NOMO-1 treated with dmso at 0.1 percent for 144 hours (cell line): ENCODE data around the gene NUP62.
A peak's percentile ranks its signal among the peaks of the same experiment; 100 is the strongest.
"Not testable (repeated sequence)": the region's sequence is repeated elsewhere in the genome, so short reads cannot be mapped to it uniquely, and the experiment has no call there.

Source experiments
- DNase-seq: peaks from one replicate; lab custom pipeline; 2025; ENCODE audit not compliant: unreplicated experiment; lab: John Stamatoyannopoulos, UW

NUP62 gene, protein sequence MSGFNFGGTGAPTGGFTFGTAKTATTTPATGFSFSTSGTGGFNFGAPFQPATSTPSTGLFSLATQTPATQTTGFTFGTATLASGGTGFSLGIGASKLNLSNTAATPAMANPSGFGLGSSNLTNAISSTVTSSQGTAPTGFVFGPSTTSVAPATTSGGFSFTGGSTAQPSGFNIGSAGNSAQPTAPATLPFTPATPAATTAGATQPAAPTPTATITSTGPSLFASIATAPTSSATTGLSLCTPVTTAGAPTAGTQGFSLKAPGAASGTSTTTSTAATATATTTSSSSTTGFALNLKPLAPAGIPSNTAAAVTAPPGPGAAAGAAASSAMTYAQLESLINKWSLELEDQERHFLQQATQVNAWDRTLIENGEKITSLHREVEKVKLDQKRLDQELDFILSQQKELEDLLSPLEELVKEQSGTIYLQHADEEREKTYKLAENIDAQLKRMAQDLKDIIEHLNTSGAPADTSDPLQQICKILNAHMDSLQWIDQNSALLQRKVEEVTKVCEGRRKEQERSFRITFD

DNA sequence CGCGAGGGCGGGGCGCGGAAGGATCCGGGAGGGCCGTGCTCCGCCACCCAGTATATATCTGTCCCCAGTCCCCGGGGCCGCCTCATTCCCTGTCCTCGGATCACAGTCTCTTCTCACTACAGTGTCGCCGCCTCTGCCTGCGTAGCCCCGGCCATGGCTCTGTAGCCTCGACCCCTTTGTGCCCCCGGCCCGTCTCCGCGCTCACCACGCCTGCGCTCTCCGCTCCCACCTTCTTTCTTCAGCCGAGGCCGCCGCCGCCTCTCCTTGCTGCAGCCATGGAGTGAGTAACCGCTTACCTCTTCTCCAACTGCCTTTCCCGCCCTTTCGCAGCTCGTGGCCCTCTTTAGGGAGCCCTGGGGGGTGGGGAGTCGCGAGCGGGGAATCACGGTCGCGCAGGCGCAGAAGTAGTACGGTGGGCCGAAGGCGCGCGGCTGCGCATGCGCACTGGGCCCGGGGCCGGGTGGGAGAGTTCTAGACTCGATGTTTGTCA, at the start of gene NUP62, which contains the start of gene ATF5:
NUP62 (minus strand) TSS at position 384 of the 490 bp plus-strand sequence. CDS start 19,697 bp downstream, outside the sequence.
ATF5 (plus strand) TSS at position 85 of the 490 bp plus-strand sequence. CDS start 1,646 bp downstream, outside the sequence.
- peak; percentile 91 for DNase-seq

DNA sequence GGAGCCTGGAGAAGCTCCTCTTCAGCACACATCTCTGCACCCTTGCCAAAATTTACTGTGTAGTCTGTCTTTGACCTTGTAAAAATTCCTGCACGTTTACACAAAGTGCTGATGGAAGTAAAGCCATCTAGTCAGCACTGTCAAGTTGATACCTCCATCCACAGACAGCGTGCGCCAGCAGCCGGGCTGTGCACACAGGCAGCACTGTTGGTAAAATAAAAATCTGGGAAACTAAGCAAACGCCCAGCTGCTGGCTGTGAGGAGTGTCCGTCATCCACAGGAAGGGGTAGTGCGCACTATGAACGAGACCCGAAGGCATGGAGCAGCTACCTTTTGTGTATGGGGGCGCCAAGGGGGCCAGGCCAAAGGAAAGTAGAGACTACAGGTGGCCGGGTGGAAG, 49.0 kb upstream of the NUP62 start:
- DNase-seq = no peak

GRCh38 chr19:49977881-49978280, 48.6 kb upstream of the NUP62 start:
- no peak for DNase-seq

GRCh38 chr19:49977076-49977475, 47.8 kb upstream of the NUP62 start:
- DNase-seq = no peak

DNA sequence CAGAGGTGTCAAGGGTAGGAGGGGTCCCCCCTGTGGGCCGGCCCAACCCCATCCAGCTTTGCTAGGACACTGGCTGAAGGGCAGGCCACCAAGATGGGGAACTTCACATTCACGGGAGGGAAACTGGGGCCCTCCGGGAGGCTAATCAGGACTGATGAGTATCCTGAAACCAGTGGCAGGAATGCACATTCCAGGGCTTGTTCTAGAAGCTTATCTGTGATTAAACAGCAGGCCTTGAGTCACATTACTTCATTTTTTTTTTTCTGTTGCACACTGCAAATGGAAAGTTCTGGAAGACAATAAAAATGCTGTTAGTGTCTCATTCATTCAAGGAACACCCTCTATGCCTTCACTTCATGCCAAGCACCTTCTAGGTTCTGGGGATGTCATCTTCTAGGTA, 47.2 kb upstream of the NUP62 start:
- DNase-seq = no peak

DNA sequence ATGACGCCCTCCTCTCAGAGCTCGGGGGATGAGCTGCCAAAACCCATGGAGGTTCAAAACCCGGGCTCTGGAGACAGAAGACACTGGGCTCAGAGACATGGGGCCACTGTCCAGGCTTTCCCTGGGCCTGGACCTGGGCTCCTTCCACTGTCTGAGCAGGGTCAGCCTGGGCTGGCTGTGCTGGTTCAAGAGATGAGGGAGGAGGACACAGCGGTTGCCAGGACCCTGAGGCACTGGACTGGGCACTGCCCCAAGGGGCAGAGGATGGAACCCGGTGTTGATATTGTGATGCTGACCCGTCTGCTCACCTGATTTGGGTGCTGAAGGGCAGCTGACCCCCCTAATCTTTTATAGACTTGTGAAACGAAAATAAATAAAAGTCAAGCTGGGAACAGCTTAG, 45.7 kb upstream of the NUP62 start:
- no peak for DNase-seq

- DNase-seq = no peak
Observed at GRCh38 chr19:49973987-49974386, 44.7 kb upstream of the NUP62 start.

DNA sequence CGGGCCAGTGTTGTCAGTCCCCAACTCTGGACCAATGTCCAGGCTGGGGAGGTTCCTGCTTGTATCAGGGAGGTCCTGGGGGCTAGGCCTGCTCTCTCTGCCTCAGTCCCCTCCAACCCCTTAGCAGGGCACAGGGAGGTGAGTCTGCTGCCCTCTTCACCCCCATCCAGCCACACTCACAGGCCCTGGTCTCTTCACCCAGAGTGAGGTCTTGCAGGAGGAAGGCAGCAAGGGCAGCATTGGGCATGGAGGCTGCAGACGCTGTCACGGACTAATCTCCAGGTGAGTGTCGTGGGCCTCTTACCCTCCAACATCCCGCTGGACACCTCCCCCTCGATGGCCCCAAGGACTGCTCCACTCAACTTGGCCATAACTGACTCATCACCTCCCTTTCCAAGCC, 43.5 kb upstream of the NUP62 start:
- no peak for DNase-seq

- no peak for DNase-seq
Observed at GRCh38 chr19:49971991-49972411, 42.7 kb upstream of the NUP62 start.

GRCh38 chr19:49969355-49969754, 40.1 kb upstream of the NUP62 start:
- DNase-seq = not testable (repeated sequence)

- peak; percentile 55 for DNase-seq
Observed at GRCh38 chr19:49968279-49968922, 39.1 kb upstream of the NUP62 start.

DNA sequence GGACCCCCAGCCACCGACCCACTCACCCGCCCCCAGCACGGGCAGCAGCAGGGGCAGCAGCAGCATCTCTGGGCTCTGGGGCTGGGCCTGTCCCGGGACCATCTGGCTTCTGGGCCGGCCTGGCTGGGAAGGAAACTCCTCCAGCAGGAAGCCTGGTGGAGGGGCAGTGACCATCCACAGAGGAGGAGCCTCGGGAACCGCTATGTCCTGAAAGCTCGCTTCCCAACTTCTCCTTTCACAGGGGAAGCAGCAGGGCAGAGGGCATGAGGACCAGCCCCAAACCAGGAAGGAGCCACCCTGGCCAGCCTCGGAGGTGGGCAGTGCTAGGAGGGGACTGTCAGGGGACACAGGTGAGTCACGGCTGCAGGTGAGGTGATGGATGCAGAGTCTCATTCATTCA, 31.7 kb upstream of the NUP62 start, which contains the start of gene SIGLEC11:
SIGLEC11 (minus strand) TSS at position 193 of the 400 bp plus-strand sequence; CDS start at position 102, 91 bp downstream.
- DNase-seq = not testable (repeated sequence)

- DNase-seq = not testable (repeated sequence)
Observed at GRCh38 chr19:49959892-49960291, 30.6 kb upstream of the NUP62 start.

DNA sequence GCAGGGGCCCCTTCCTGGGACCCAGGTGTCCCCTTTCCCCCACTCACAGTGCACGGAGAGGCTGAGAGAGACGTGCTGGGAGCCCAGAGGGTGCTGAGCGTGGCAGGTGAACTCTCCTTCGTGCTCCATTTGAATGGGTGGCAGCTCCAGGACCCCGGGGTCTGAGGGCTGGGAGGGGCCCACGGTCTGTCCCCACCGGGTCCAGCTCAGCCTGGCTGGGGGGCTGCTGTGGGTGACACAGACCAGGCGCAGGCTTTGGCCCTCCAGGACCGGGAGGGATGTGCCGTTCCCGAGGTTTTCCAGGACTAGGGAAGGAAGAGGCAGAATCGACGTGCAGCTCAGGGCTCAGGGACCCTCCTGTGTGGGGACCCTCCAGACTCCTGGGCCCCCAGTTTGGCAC, 29.3 kb upstream of the NUP62 start:
- not testable (repeated sequence) for DNase-seq

GRCh38 chr19:49958144-49958543, 28.8 kb upstream of the NUP62 start:
- DNase-seq = not testable (repeated sequence)

DNA sequence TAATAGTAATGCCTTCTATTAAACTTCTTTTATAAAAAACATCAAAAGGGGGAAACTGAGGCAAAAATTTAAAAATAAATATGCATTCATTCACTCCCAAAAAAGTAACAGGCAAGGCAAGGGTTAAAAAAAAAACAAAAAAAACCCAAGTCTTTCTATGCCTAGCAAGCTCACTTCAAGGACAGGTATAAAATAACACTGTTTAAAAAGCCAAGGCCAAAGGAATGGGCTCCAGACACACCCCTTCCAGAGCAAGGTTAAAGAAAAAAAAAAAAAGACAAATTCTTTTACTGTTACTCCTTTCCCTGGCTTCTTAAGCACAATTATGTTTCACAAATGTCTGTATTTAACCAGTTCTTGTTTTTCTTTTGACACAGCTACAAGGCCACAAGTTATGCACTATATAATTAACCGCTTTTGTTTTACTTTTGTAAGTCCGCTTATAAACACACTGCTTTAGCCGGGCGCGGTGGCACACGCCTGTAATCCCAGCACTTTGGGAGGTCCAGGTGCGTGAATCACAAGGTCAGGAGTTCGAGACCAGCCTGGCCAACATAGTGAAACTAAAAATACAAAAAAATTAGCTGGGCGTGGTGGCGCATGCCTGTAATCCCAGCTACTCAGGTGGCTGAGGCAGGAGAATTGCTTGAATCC, 28.1 kb upstream of the NUP62 start:
- DNase-seq = no peak

GRCh38 chr19:49956115-49956495, 26.8 kb upstream of the NUP62 start:
- no peak for DNase-seq

DNA sequence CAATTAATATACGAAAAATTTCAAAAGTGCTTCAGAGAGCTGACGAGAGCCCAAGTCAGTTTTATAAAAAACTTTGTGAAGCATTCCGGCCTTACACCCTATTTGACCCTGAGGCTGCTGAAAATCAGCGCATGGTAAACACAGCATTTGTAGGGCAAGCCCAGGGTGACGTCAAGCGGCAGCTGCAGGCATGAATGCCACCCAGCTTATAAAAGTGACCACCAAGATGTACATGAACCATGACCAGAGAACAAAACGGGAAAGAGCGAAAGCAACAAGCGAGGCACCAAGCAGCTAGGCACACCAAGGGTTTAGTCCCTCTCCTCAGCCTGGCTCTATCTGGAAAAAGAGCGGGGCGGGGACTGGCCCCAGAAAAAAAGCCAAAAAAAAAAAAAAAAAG, 25.6 kb upstream of the NUP62 start:
- DNase-seq = no peak

DNA sequence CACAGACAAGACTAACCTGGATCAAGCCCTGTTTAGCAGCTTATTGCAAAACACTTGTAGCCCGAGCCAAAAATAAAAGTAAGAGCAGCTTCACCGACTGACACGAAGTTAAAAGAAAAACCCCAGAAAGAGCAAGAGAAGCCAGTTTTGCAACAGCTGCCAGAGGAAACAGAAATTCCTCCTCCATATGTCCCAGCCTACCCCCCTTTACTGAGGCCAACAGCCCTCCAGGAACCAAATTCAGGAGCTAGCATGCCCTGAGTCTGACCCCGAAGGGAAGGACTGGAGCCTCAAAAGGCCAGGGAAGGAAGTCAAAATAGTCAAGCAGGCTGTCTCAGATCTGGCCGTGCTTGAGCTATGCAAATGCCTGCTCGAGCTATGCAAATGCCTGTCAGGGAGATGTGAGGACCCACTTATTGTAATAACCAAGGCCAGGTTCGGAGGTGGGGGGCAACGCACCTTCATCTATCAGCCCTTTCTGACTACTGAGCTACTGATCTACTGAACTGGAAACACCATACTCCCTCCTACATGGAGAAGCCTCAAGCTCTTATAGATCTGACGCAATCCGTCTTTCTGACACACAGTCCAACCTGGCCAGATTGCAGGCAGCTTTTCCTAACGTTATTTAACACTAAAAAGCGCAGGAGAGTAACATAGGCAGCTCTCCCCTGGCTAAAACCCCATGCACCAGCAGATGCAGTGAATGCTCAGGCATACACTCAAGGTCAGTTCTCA, 25.0 kb upstream of the NUP62 start:
- no peak for DNase-seq

GRCh38 chr19:49953416-49953815, 24.1 kb upstream of the NUP62 start:
- DNase-seq = peak; percentile 44
